G401 (cell line): ENCODE data around the gene MT1G. TPM values are rescaled to one million over a fixed set of nuclear protein-coding genes. Genes with fewer than 3 reads are reported as not detected.

Experiments used
- DNase-seq: peaks from one replicate; pipeline ENCODE4 v3.0.0-alpha.2; 2015; ENCODE audit warnings: low spot score
- in situ Hi-C: cut with HindIII; loops from 2 replicates; pipeline ENCODE4 v1.10.0; 2016; ENCODE audit warnings: low sequenced_read_pairs, mixed read lengths
- total RNA-seq: library from RNA; depleted of rRNA; stranded (reverse); fragments of >200 nt; shearing (Covaris generic); gene quantifications from 2 replicates; pipeline ENCODE4 v1.2.3, GENCODE V29; 2014

Gene MT1G
- total RNA-seq, 1 experiment from 2014 or later: not detected

DNA sequence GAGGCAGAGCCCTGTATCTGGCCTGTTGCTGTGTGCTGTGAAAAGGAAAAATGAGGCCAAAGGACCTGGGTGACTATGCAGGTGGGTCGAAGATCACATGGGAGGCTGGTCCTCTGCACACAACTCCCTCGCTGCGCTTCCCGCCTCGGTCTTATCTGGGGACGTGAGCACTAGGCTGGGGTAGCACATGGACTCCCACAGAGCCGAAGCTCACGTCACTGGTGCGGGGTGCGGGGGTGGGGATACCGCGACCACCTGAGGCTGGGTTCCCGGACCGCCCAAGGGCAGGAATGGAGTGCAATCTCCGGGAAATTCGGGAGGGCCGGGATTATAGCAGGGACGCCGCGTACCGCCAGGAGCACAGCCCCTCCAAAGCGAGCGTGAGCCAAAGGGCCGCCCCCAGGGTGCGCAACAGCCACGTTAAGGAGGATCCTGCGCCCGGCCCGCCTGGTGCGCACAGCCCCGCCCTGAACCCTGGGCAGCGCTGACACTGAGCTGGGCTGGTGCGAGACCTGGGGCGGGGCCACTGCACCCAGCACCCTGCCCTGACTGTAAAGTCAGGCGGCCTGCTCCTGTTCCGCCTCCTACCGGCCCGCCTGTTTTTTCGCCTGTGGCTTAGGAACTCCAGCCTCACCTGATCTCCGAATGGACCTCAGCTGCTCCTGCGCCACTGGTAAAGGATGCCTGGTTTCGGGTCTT is 24.6 kb downstream of the MT1G start:
- DNase-seq: peak; percentile 38
- in situ Hi-C loops: no loop called here

DNA sequence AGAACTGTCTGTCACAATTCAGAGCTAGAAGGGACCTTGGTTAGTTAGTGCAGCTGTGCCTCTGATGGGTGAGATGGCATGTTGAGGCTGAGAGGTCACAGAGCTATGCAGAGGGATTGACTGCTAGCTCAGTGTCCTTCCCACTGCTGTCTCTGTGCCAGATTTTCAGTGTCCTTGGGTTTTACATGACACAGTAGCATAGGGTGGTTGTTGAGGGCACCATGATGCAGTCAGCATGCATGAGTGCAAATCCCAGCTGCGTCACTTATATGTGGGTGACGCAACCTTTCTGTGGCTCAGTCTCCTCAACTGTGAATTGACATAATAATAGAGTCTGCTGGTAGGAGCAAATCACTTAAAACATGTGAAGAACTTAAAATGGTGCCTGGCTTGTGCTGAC is 26.7 kb downstream of the MT1G start:
- no peak for DNase-seq
- in situ Hi-C loops: no loop called here

DNA sequence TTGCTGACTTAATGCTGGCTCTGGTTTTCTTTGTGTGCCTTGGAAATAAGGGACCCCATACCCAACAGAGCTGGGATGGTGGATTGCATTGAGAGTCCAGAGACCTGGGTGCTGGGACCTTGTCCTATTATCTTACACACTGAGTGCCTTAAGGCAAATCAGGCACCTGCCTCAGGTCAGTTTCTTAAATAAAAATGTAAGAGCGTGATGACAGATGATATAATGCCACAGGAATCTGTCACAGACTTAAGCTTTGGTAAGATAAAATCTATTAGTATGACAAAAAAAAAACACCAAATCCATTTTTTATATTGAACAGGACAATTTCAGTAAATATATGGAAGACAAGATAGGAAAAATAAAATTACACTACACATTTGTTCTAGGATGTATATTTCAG is 27.8 kb downstream of the MT1G start:
- in situ Hi-C loops: no loop called here
- DNase-seq: no peak

GRCh38 chr16:56639045-56639444 is 28.8 kb downstream of the MT1G start:
- no peak for DNase-seq
- in situ Hi-C loops: no loop called here

- in situ Hi-C loops: no loop called here
Measured at GRCh38 chr16:56637814-56638750, 29.8 kb downstream of the MT1G start, which contains the start of gene MT1A. MT1A (plus strand) TSS chr16:56638666; CDS start chr16:56638739, 73 bp downstream.

DNA sequence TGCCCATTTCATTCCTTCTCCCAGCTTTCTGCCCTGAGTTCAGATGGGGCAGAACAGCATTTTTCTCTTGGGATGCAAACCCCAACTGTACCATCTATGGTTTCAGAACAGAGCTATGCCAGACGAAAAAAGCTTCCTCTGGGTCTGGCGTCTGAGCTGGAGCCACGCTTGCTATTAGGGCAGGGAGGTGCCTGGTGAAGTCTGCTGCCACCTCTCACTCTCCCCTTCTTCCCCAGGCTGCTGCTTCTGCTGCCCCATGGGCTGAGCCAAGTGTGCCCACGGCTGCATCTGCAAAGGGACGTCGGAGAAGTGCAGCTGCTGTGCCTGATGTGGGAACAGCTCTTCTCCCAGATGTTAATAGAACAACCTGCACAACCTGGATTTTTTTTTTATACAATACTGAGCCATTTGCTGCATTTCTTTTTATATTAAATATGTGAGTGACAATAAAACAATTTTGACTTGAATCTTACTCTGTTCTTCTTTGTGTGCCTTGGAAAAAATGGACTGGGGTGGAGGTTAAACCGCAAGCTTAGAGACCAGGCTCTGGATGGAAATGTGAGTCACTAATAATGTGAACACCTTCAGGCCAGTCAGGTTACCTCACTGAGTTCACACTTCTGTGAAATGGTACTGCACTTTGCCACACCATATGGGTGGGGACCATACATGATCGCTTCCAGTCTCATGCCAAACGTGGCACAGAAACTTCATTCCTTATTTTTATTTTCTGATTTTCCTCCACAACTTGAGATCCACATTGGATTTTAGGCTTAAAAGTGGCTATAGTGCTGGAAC is 31.1 kb downstream of the MT1G start:
- in situ Hi-C loops: no loop called here
- DNase-seq: no peak

More at GRCh38 chr16:56637814-56638750, 29.8 kb downstream of the MT1G start, which contains the start of gene MT1A:
- no peak for DNase-seq

- no peak for DNase-seq
Measured at GRCh38 chr16:56635441-56635967, 32.4 kb downstream of the MT1G start.

DNA sequence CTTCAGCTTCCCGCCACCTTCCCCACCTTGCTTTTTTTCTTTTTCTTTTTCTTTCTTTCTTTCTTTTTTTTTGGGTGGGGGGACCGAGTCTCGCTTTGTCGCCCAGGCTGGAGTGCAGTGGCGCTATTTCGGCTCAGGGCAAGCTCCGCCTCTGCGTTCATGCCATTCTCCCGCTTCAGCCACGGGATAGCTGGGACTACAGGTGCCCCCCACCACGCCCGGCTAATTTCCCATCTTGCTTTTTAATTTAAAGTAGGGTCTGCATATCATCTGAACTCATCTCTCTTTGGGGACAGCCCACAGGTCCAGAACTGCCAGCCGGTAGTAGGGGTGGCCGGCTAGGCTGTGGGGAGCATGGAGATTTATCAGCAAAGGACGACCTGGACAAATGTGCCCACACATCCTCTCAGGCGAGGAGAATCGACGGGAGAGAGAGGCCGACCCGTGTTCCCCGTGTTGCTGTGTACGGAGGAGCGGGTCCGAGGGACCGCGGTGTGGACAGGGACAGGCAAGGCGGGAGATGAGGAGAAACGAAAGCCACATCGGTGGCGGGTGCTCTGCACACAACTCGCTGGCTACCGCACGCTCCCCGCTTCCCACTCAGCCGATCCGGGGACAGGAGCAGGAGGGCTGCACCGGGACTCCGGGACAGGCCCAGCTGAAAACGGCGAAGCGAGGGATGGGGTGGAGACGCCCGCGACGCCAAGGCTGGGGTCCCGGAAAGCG is 33.0 kb downstream of the MT1G start:
- in situ Hi-C loops: no loop called here
- no peak for DNase-seq

More at GRCh38 chr16:56635441-56635967, 32.4 kb downstream of the MT1G start:
- in situ Hi-C loops: no loop called here

- DNase-seq: no peak
- in situ Hi-C loops: no loop called here
Measured at GRCh38 chr16:56633535-56633934, 34.3 kb downstream of the MT1G start.

GRCh38 chr16:56632848-56633365 is 35.0 kb downstream of the MT1G start:
- DNase-seq: no peak
- in situ Hi-C loops: no loop called here

DNA sequence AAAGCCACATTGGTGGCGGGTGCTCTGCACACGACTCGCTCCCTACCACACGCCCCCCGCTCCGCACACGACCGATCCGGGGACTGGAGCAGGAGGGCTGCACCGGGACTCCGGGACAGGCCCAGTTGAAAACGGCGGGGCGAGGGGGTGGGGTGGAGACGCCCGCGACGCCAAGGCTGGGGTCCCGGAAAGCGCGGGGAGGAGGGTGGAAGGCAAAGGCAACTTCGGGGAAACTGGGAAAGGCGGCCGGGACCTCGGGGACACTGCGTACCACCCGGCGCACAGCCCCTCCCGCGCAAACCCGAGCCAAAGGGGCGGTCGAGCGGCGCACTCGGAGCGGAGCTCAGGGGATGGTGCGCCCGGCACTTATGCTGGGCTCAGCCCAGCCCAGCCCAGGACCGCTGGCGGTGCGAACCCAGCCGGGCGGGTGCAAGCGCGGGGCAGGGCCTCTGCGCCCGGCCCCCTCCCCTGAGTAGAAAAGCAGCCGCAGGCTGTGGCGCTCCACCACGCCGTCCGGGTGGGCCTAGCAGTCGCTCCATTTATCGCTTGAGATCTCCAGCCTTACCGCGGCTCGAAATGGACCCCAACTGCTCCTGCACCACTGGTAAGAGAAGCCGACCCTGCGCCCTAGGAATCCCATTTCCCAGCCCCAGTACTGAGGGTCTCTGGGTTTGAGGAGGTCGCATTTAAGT is 35.6 kb downstream of the MT1G start, which contains the start of gene MT1M:
Gene MT1M, plus strand, starts transcription at position 504 of the 692 bp plus-strand sequence. Its CDS starts 73 bp downstream, at position 577.
- in situ Hi-C loops: no loop called here
- no peak for DNase-seq

DNA sequence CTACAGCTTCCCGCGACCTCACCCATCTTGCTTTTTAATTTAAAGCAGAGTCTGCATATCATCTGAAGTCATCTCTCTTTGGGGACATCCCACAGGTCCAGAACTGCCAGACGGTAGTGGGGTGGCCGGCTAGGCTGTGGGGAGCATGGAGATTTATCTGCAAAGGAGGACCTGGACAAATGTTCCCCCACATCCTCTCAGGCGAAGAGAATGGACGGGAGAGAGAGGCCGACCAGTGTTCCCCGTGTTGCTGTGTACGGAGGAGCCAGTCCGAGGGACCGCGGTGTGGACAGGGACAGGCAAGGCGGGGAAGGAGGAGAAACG is 36.1 kb downstream of the MT1G start:
- in situ Hi-C loops: no loop called here
- DNase-seq: no peak

GRCh38 chr16:56631197-56631596 is 36.7 kb downstream of the MT1G start:
- in situ Hi-C loops: no loop called here
- no peak for DNase-seq

DNA sequence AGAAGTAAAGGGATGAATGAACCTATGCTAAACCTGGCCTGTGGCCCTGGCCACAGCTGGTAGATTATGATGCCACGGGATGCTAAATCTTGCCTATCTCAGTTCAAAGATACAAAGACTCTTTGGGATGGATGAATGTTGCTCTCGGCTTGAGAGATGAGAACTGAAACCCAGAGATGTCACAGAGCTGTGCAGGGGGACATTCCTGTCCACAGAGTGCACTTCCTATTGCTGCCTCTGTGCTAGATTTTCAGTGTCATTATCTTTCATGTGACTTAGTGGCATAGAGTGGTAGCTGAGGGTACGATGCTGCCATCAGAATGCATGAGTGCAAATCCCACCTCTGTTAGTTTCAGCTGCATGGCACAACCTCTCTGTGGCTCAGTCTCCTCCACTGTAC is 37.7 kb downstream of the MT1G start:
- in situ Hi-C loops: no loop called here

DNA sequence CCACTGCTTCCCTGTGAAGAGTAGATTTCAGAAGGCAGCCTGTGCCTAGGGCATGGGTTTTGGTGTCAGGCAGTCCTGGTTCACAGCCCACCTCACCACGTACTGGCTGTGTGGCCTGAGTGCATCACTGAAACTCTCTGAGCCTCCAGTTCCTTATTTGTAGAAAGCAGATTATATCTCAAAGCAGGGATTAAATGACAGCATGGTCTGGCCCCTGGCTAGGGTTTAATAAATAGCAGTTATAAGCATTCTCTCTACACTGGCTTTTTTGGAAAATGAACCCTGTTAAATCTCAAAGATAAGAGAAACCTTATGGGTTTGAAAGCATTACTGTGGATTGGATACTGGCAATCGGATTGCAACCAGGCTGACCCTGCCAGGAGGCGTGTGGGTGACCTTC is 38.3 kb downstream of the MT1G start:
- no peak for DNase-seq
- in situ Hi-C loops: no loop called here

More for the DNA sequence above, 37.7 kb downstream of the MT1G start:
- DNase-seq: no peak

DNA sequence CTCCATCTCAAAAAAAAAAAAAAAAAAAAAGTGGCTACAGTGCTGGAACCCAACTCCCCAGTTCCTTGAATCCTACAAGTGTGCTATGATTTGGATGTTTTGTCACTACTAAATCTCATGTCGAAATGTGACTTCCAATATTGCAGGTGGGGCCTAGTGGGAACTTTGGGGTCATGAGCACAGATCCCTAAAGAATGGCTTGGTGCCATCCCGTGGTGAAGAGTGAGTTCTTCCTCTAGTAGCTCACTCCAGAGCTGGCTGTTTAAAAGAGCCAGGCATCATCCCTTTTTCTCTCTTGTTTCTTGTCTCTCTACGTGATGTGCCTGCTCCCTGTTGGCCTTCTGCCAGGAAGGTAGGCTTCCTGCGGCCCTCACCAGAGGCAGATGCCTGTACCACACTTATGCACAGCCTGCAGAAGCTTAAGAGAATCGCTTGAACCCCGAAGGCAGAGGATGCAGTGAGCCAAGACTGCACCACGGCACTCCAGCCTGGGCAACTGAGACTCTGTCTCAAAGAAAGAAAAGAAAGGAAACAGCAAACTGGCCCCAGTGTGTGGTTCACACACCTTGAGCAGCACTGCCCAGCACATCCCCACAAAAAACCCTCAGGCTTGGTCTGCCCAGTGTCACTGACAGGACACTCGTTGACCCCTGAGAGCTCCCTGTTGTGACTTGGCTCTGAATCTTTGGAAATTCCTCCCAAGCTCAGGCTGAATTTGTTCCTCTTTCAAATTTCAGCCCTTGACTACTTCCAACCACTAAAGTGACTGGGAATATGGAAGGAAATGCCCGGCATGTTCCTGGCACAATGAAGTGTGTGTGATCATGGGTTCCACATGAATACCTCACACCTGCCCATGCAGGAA is 39.1 kb downstream of the MT1G start:
- DNase-seq: no peak
- in situ Hi-C loops: no loop called here

DNA sequence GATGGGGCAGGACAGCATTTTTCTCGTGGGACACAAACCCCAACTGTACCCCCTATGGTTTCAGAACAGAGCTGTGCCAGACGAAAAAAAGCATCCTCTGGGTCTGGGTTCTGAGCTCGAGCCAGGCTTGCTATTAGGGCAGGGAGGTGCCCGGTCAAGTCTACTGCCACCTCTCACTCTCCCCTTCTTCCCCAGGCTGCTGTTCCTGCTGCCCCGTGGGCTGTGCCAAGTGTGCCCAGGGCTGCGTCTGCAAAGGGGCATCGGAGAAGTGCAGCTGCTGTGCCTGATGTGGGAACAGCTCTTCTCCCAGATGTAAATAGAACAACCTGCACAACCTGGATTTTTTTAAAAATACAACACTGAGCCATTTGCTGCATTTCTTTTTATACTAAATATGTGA is 41.2 kb downstream of the MT1G start:
- DNase-seq: no peak
- in situ Hi-C loops: no loop called here
